Tibial artery (tissue), 4 donors: ENCODE measurements around the gene RBM10.

ENCODE experiments used
- DNase-seq, 2 donors: peaks; one replicate each; pipeline ENCODE4 v3.0.0-alpha.2; 2019
- H3K27ac ChIP-seq, 2 donors: fragments of 200-600 bp; sonication (generic) in 1 of 2; 1 replicate in 1 of 2; 2 replicates in 1 of 2; pipeline ENCODE4 v1.5.1; 2018 to 2019; ENCODE audit warnings: mild to moderate bottlenecking in 1 of 2
- H3K27me3 ChIP-seq, 2 donors: fragments of 200-600 bp; sonication (generic) in 1 of 2; one replicate each; pipeline versions ENCODE4 v1.5.1 to v1.6.0; 2016 to 2019
- H3K36me3 ChIP-seq, 3 donors: fragments of 200-600 bp; sonication (generic) in 2 of 3; one replicate each; pipeline ENCODE4 v1.5.1; 2016 to 2019; ENCODE audit warnings: mild to moderate bottlenecking in 2 of 3
- H3K4me1 ChIP-seq, 4 donors: fragments of 200-600 bp; sonication (generic) in 2 of 4; 1 replicate in 3 of 4; 2 replicates in 1 of 4; pipeline ENCODE4 v1.5.1; 2016 to 2019
- H3K4me3 ChIP-seq, 2 donors: fragments of 200-600 bp; sonication (generic) in 1 of 2; 1 replicate in 1 of 2; 2 replicates in 1 of 2; pipeline ENCODE4 v1.5.1; 2018 to 2019; ENCODE audit warnings: mild to moderate bottlenecking in 2 of 2
- H3K9me3 ChIP-seq, 3 donors: fragments of 200-600 bp; sonication (generic) in 1 of 3; one replicate each; pipeline ENCODE4 v1.5.1; 2016 to 2019
- CTCF ChIP-seq, 2 experiments: fragments of 200-600 bp in 1 of 2; fragments of 450-650 bp in 1 of 2; IDR thresholded peaks; one replicate each; pipeline ENCODE4 v1.5.1; 2017 to 2019; ENCODE audit warnings: antibody characterized with exemption in 2 of 2, mild to moderate bottlenecking in 1 of 2, moderate library complexity in 1 of 2
- intact Hi-C: fragments of 100-400 bp; cut with DNase I; formaldehyde crosslinking; loops from one replicate; pipeline ENCODE4 v1.15.0; 2023; ENCODE audit warnings: low total_unique reads

RBM10 gene

DNA sequence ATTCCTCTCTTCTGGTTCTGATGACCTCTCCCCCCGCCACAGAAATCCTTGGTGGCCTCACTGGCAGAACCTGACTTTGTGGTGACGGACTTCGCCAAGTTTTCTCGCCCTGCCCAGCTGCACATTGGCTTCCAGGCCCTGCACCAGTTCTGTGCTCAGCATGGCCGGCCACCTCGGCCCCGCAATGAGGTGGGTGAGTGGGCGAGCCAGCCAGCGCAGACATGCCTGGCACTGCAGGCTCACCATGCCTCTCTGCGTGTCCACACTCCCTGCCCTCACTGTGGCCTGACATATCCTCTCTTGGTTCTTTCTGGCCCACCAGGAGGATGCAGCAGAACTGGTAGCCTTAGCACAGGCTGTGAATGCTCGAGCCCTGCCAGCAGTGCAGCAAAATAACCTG is 57.3 kb downstream of the RBM10 start:
- TF ChIP-seq CTCF (IDR thresholded peaks at IDR 0.05) = no peak
- no peak for DNase-seq
- H3K4me1 ChIP-seq = peaks cover 0 to 14% (median 9%) of the 10 kb centered on the region in 4 donors
- no peaks in the 10 kb centered on the region for H3K27me3 ChIP-seq
- H3K9me3 ChIP-seq = no peaks in the 10 kb centered on the region
- peaks cover 59 to 94% (median 92%) of the 10 kb centered on the region in 3 donors for H3K36me3 ChIP-seq
- no peak overlapping the region for H3K4me3 ChIP-seq
- intact Hi-C loops = no loop called here
- no peak overlapping the region for H3K27ac ChIP-seq

DNA sequence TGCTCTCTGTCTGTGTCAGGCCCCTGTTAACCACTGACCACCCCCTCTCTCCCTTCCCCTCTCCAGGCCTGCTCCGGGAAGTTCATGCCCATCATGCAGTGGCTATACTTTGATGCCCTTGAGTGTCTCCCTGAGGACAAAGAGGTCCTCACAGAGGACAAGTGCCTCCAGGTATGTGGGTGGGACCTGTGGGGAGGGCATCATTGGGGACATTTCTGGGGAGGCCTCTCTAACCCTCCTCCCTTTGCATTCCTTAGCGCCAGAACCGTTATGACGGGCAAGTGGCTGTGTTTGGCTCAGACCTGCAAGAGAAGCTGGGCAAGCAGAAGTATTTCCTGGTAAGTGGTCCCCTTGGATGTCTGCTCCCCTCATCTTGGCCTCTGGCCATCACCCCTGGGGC is 57.9 kb downstream of the RBM10 start:
- intact Hi-C loops = no loop called here
- no peak for TF ChIP-seq CTCF (IDR thresholded peaks at IDR 0.05)
- Histone ChIP-seq H3K27me3 (no peaks in the 10 kb centered on the region), H3K36me3 (peaks cover 59 to 98% (median 97%) of the 10 kb centered on the region in 3 donors), H3K4me1 (peaks cover 0 to 8% (median 3%) of the 10 kb centered on the region in 4 donors), H3K9me3 (no peaks in the 10 kb centered on the region), H3K27ac (no peak overlapping the region), H3K4me3 (no peak overlapping the region)
- no peak for DNase-seq

DNA sequence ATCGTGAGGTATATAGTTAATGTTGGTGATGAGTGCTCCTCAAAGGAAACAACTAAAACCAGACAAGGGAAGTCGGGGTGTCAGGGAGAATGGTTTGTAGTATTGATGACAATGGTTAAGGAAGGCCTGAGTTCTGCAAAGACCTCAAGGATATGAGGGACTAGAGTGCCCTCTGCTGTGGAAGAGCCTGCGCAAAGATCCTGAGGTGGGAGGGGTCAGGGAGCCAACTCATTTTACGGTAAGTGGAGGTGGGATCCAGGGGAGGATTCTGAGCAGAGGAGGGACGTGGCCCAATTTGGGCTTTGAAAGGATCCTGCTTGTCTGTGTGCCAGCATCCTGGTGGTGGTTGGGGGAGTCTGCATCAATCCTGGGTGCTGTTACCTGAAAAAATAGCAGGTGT is 59.9 kb downstream of the RBM10 start:
- intact Hi-C loops = no loop called here
- no peaks in the 10 kb centered on the region for H3K27me3 ChIP-seq
- no peak overlapping the region for H3K4me3 ChIP-seq
- no peaks in the 10 kb centered on the region for H3K4me1 ChIP-seq
- no peak for DNase-seq
- H3K36me3 ChIP-seq = peaks cover 59 to 99% (median 98%) of the 10 kb centered on the region in 3 donors
- H3K9me3 ChIP-seq = no peaks in the 10 kb centered on the region
- no peak overlapping the region for H3K27ac ChIP-seq
- TF ChIP-seq CTCF (IDR thresholded peaks at IDR 0.05) = no peak

- H3K4me1 ChIP-seq = no peaks in the 10 kb centered on the region
- peaks cover 52 to 99% (median 98%) of the 10 kb centered on the region in 3 donors for H3K36me3 ChIP-seq
- intact Hi-C loops = no loop called here
- no peak for DNase-seq
- H3K9me3 ChIP-seq = no peaks in the 10 kb centered on the region
- no peak for TF ChIP-seq CTCF (IDR thresholded peaks at IDR 0.05)
- no peak overlapping the region for H3K4me3 ChIP-seq
- H3K27me3 ChIP-seq = no peaks in the 10 kb centered on the region
- no peak overlapping the region for H3K27ac ChIP-seq
Measured at GRCh38 chrX:47206316-47206715, 61.3 kb downstream of the RBM10 start.

- Histone ChIP-seq H3K9me3 (no peaks in the 10 kb centered on the region), H3K27me3 (no peaks in the 10 kb centered on the region), H3K4me3 (no peak overlapping the region), H3K4me1 (no peaks in the 10 kb centered on the region), H3K27ac (no peak overlapping the region), H3K36me3 (peaks cover 44 to 99% (median 98%) of the 10 kb centered on the region in 3 donors)
- no peak for TF ChIP-seq CTCF (IDR thresholded peaks at IDR 0.05)
- intact Hi-C loops = no loop called here
- DNase-seq = no peak
Measured at GRCh38 chrX:47208108-47208507, 63.1 kb downstream of the RBM10 start.
